ENCODE measurements around the gene KAZN. TPM values are rescaled to one million over a fixed set of nuclear protein-coding genes. Genes with fewer than 3 reads are reported as not detected.

Gene KAZN
- total and polyA plus RNA-seq, 11 donors = 0.65 to 6.5 (median 2.3) TPM

DNA sequence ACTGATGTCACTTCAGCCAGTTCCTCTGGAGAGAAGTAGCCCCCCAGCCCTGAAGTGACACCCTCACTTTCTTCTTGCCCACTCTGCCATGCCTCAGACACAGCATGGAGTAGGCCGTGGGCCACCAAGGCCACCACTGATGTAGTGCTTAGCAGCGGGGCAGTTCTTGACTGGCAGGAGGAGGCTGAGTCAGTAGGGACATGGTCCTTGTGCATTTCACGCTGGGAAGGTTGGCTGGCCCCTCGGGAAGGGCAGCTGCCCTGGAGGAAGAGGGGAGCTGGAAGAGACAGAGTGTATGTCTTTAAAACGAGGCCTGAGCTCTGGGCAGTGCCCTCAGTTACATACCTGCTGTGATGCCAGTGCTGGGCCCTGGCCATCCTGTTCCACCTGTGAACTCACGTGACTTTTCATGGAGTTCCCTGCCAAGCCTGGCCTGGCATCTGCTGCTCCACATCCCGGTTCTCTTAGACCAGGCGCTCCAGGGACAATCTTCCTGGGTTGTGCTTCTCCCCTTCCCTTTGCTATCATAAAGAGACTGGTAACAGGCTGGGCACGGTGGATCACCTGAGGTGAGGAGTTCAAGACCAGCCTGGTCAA lies 396.5 kb downstream of the KAZN start:
- no peaks in the 10 kb centered on the region for H3K9me3 ChIP-seq
- TF ChIP-seq, protein P1, sequence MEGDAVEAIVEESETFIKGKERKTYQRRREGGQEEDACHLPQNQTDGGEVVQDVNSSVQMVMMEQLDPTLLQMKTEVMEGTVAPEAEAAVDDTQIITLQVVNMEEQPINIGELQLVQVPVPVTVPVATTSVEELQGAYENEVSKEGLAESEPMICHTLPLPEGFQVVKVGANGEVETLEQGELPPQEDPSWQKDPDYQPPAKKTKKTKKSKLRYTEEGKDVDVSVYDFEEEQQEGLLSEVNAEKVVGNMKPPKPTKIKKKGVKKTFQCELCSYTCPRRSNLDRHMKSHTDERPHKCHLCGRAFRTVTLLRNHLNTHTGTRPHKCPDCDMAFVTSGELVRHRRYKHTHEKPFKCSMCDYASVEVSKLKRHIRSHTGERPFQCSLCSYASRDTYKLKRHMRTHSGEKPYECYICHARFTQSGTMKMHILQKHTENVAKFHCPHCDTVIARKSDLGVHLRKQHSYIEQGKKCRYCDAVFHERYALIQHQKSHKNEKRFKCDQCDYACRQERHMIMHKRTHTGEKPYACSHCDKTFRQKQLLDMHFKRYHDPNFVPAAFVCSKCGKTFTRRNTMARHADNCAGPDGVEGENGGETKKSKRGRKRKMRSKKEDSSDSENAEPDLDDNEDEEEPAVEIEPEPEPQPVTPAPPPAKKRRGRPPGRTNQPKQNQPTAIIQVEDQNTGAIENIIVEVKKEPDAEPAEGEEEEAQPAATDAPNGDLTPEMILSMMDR (IDR thresholded peaks at IDR 0.05) = no peak
- TF ChIP-seq POLR2A (IDR thresholded peaks at IDR 0.05) = no peak
- H3K4me1 ChIP-seq = no peaks in the 10 kb centered on the region
- no peak overlapping the region for H3K4me3 ChIP-seq
- ATAC-seq (no peak), DNase-seq (no peak)
- intact Hi-C loops (cut with DNase I) = no loop called here
- H3K27me3 ChIP-seq = no peaks in the 10 kb centered on the region
- no peaks in the 10 kb centered on the region for H3K36me3 ChIP-seq
- 80 to 88% (median 84%) methylated on average over 9 of the region's 9 CpGs for WGBS, 4 donors
- no peak overlapping the region for H3K27ac ChIP-seq

DNA sequence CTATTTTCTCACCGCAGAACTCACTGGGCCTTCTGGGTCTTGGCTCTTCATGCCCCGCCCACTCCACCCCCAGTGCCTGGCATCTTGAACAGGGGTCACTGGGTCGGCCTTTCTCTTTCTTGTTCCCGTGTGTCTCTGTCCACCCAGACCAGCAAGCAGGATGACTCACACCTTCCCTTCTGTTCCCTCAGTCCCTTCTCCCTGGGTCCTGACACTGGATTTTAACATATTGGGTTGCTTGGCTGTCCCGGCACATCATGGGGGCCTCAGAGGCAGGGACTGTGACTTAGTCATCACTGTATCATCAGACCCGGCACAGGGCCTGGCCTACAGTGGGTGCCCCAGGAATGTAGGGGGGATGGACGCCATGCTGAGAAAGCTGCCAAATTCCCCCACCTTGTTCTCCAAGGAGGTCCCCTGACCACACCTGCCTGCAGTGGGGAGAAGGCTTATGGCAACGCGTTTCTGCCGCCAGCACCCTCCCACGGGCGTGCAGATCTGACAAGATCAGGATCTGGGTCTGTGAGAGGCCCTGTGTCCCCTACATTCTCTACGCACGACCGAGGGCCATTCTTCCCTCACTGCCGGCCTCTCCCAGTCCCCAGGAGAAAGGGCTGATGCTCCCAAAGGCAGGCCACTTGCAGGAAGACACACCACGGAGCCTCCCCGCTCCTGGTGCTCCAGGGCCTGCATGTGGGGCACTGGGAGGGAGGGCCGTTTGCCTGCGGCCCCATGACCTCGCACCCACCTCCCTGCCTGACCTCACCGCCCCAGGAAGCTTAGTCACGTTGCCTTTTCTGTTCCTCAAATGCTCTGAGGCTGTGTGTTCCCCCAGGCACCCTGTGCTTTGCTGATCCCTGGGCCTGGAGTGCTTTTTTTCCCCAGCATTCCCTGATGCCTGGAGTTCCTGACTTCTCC lies 397.9 kb downstream of the KAZN start:
- no peaks in the 10 kb centered on the region for H3K9me3 ChIP-seq
- DNase-seq = no peak
- 74 to 79% (median 77%) methylated on average over 16 to 23 of the region's 23 CpGs for whole genome bisulfite sequencing, 4 donors
- peak in 1 of 4 donors; percentile 33 for ATAC-seq
- intact Hi-C loops (cut with DNase I) = no loop called here
- no peak overlapping the region for H3K4me3 ChIP-seq
- H3K27ac ChIP-seq = no peak overlapping the region
- no peaks in the 10 kb centered on the region for H3K36me3 ChIP-seq
- H3K27me3 ChIP-seq = no peaks in the 10 kb centered on the region
- no peak for TF ChIP-seq POLR2A (IDR thresholded peaks at IDR 0.05)
- TF ChIP-seq, protein P1 (IDR thresholded peaks at IDR 0.05) = no peak
- H3K4me1 ChIP-seq = no peaks in the 10 kb centered on the region

DNA sequence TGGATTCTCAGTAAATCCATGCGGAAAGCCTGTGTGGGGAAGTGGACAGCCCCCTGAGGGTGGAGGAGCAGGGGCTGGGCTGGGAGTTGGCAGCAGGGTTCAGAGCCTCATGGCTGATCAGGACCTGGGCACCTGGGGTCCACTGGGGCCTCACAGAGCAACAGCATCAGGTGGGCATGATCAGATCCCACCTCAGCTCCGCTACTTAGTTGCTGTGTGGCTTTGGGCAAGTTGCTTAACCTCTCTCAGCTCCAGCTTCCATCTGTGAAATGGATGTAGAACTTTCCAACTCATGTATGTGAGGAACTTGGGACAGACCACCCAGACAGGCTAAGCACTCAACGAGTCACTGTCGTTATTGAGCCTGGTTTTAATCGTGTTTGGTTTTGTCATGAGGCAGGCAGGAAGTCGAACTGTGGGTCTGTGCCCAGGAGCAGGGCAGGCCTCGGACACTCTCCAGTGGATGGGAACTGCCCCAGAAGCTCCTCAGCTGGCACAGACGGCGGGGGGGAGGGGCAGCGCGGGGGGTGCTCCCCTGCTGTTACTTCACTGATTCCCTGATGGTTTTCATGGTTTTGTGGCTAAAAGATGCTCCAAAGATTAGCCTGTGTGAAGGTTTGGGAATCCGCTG lies 399.3 kb downstream of the KAZN start:
- no peaks in the 10 kb centered on the region for H3K36me3 ChIP-seq
- no peaks in the 10 kb centered on the region for H3K9me3 ChIP-seq
- no peaks in the 10 kb centered on the region for H3K27me3 ChIP-seq
- 80 to 86% (median 83%) methylated on average over 11 to 12 of the region's 12 CpGs for WGBS, 4 donors
- ATAC-seq (no peak), DNase-seq (no peak)
- intact Hi-C loops (cut with DNase I) = no loop called here
- H3K4me3 ChIP-seq = no peak overlapping the region
- TF ChIP-seq, protein P1 (IDR thresholded peaks at IDR 0.05) = no peak
- TF ChIP-seq POLR2A (IDR thresholded peaks at IDR 0.05) = no peak
- H3K27ac ChIP-seq = no peak overlapping the region
- H3K4me1 ChIP-seq = no peaks in the 10 kb centered on the region

DNA sequence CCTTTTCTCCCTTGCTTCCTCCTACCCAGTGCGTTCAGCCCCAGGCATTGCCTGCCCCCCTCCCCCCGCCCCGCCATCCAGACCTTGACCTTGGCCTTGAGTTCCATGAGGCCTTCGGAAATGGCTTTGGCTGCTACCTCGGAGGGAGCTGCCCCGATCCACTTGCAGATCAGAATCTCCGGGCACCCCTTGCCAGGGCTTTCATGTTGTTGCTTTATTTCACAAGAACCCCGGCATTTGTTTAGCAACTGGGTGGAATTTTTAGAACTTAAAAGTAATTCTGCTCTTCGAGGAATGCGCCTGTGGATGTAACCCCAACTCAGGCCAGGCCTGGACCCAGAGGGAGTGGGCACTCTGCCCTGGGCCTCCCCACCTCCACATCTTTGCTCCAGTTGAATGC lies 401.0 kb downstream of the KAZN start:
- H3K9me3 ChIP-seq = no peaks in the 10 kb centered on the region
- no peak for DNase-seq
- no peaks in the 10 kb centered on the region for H3K36me3 ChIP-seq
- H3K27me3 ChIP-seq = no peaks in the 10 kb centered on the region
- H3K4me3 ChIP-seq = no peak overlapping the region
- ATAC-seq = no peak
- intact Hi-C loops (cut with DNase I) = no loop called here
- H3K27ac ChIP-seq = no peak overlapping the region
- WGBS, 4 donors = 93 to 97% (median 97%) methylated on average over 10 of the region's 10 CpGs
- TF ChIP-seq POLR2A (IDR thresholded peaks at IDR 0.05) = no peak
- TF ChIP-seq, protein P1 (IDR thresholded peaks at IDR 0.05) = no peak
- H3K4me1 ChIP-seq = peaks cover 0 to 3% (median 0%) of the 10 kb centered on the region in 12 donors
